Stimulated activated CD8-positive, alpha-beta memory T cell treated with anti-CD3 and anti-CD28 coated beads, Interleukin-2, amount 100 ng/mL, for 1 hour (primary cell): ENCODE results near the gene BANF1.
A peak's percentile ranks its signal among the peaks of the same experiment; 100 is the strongest.
"Not testable (repeated sequence)": the region's sequence is repeated elsewhere in the genome, so short reads cannot be mapped to it uniquely, and the experiment has no call there.

Experiments
- DNase-seq, 2 donors: peaks; one replicate each; pipeline ENCODE4 v3.0.0-alpha.2; 2020; ENCODE audit warnings: low read depth in 2 of 2

Gene BANF1

GRCh38 chr11:65978391-65979238, 23.7 kb upstream of the BANF1 start:
- no peak for DNase-seq

DNA sequence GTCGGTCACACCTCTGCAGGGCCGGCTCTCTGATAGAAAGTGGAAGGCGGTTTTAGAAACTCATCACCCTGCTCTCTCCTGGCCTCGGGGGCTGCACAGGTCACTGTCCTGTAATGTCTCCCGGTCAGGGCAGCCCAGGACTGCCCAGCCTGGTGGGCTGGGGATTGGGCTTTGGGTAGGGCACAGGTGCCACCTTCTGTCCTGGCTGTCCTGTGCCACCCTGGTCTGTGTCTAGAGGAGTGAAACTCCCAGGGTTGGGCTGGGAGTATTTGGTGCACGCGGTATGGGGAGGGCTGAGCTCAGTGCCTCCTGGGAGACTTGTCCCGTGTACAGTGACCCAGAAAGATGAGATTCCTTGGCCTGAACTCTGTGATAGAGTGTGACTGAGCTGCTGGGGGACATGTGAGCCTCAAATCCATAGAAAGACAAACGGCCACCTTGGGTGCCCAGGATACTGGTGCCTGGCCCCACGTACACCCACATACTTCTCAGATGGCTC, 23.0 kb upstream of the BANF1 start:
- no peak for DNase-seq

DNA sequence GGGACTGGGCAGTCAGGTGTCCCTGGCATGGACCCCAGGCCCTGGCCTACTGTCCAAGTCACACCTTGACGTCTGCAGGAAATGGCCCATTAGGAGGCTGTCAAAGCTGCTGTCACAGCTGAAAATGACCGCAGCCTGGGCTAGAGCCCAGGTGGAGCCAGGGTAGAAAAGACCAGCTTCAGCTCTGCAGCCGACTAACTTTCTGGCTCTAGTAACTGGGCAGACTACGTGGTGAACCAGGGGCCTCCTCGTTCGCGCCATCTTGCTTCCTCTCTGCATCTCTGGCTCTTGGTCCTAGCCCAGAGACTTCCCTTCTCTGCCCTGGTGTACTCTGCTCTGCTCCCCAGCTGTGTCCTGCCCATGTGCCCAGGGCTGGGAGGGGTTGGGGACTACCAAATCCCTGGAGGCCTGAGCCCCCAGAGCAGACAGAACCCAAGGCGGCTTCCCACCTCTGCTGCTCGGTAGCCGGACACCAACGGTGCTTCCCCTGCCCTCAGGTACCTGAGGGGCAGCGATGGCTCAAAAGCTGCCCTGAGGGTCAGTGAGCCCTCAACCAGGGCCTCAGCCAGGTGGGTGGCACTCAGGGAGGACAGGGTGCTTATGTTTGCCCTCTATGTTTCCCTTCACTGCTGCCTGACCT, 21.1 kb upstream of the BANF1 start:
- DNase-seq = no peak

GRCh38 chr11:65981972-65982823, 20.1 kb upstream of the BANF1 start:
- DNase-seq = no peak

DNA sequence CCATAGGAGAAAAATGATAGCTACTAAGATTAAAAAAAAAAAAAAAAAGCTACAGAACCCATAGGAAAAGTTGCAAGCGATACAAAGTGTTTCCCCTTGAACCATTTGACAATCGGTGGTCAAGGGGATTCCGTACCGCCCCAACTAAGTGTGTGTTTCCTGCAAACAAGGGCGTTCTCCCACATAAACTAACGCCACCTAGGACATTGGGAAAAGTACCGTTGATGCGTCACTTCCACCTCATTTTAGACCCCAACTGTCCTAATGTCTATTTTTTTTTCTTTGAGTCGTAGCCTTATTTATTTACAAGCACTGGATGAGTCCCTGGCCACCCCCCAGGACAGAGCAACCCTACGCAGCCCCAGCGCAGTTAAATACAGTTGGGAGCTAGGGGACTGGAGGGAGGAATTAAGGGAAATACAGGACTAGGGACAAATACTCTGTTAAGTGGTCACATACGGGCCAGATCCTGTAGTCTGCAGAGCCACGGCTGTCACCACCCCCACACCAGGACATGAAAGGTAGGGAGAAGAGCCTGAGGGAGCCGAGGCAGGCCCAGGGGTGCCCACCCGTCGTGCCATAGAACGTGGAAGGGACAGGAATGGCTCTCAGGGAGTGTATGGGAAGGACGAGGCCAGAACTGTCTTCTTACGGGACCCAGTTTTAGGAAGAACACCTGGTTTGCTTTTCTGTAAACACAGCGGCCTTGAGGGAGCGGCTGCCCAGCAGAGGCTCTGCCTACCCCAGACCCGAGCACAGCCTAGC, 19.3 kb upstream of the BANF1 start:
- no peak for DNase-seq

- no peak for DNase-seq
These were observed 18.7 kb upstream of the BANF1 start for GRCh38 chr11:65983589-65983987.

DNA sequence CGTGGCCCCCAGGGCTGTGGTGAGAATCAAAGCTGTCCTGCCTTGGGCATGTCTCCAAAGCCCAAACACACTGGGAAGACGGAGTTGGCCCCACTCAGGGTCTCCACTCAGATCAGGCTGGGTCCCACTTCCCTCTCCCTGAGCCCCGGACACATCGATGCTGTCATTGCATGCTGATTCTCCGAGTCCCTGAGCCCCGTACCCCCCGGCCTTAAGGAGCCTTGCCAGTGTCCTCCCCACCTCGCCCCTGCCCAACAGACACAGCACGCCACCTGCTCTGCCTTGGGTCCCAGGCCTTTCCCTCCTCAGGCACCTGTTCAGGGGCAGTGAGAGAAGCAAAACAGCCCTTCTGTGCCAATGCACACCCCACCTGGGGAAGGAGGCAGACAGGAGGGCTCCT, 15.0 kb upstream of the BANF1 start:
- no peak for DNase-seq

GRCh38 chr11:65988791-65989592, 13.3 kb upstream of the BANF1 start:
- DNase-seq = peak; percentile 81 to 83

GRCh38 chr11:65992056-65992455, 10.2 kb upstream of the BANF1 start:
- DNase-seq = no peak

DNA sequence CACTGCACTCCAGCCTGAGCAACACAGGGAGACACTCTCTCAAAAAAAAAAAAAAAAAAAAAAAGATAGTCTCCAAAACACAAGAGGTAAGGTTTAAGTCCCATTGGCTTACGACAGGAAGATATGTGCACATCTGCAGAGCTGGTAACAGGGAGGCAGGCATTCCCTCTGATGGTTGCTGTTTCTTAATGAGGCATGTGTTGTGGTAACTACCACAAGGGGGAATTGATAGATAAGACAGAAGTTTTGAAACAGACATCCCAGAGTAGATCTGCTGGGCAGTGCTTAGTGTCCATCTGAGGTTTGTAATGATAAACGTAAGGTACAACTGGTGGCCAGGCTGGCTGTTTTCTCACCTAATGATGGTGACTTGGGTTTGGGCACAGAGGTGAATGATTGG, 5.0 kb upstream of the BANF1 start:
- no peak for DNase-seq

DNA sequence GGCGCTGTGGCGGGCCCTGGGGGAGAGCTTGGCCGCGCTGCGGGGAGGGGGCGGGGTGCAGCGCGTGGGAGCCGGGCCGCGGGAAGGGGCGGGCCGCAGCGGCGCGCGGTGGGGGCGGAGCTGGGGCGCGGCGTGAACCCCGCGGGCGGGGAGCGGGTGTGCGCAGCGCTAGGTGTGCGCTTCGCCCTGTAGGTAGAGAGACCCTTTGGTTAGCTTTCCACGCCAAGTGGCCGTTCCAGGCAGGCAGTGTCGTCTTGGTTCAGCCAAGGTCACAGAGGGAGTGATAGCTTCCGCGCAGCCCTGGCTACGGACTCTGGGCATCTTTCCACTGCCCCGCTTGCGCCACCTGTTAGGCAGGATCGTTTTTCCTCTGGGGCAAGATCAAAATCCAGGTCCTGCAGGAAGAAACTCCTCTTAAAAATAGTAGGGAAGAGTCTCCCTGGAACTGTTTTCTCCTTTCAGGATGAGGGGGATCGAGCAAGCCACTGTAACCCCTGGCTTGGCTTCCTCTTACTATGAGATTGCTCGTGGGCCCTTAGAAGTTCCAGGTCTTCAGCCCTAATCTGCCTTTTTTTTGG, 434 bp downstream of the BANF1 start:
- no peak for DNase-seq

DNA sequence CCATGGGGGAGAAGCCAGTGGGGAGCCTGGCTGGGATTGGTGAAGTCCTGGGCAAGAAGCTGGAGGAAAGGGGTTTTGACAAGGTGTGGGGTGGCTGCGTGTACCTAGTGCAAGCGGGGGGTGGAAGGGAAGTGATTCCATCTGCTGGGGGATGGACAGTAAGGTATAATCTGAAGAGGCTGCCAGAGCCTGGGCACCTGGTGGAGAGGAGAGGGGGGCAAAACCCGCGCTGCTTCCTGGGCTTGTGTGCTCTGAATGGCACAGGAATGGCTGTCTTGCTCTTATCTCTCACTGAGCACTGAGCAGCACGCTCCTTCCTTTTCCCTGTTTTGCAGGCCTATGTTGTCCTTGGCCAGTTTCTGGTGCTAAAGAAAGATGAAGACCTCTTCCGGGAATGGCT, 988 bp downstream of the BANF1 start:
- no peak for DNase-seq

- DNase-seq = no peak
These were observed 1.9 kb downstream of the BANF1 start for GRCh38 chr11:66004186-66004585.

GRCh38 chr11:66006134-66006890, 4.0 kb downstream of the BANF1 start:
- DNase-seq = no peak

- DNase-seq = no peak
These were observed 4.5 kb downstream of the BANF1 start for GRCh38 chr11:66006891-66007176.

- DNase-seq = no peak
These were observed 4.9 kb downstream of the BANF1 start for GRCh38 chr11:66007201-66007634.

- DNase-seq = no peak
These were observed 5.8 kb downstream of the BANF1 start for GRCh38 chr11:66008095-66008467.

DNA sequence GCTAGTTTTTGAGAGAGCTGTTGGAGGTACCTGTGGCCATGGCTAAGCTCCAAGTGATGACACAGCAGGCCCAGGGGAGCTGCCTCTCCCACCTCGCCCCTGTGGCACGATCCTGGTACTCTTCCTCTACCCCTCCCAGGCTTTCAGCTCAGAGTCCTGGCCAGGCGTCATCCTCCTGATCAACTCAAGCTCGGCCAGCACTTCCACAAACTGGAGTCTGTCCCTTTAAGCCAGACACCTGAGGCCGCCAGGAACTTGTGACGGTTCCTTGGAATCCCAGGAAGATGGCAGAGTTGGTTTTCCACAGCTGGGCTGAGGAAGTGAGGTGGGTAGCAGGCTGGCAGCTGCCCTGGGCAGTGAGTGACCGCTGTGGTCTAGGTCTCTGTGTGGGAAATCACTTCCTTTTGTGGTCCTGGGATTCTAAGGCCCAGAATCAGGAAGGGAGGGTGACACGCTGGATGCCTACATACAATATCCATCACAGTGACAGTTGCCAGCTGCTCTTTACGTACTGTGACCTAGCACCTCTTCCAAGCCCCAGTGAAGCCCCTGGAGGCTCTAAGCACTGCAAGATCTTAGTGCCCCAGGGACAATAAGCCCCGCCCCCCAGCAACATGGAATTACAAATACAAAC, 6.3 kb downstream of the BANF1 start:
- DNase-seq = no peak

DNA sequence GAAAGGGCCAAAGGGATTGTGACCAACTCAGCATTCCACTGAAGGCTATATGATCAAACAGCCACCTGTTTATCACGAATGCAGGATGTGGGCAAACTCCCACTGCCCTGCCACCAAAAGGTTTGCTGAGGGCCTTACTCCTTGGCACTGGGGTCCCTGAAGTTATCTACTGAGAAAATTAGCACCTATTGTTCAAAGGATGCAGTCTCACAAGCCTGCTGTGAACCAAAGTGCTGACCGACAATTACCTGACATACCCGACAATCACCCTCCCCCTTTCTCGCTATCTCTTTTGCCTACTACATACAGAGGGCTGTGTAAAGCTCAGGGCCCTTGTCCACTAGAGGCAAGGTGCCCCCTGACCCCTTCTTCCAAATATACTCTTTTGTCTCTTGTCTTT, 7.7 kb downstream of the BANF1 start:
- DNase-seq = not testable (repeated sequence)
